ENCODE data around the gene PEX19.

PEX19 gene

GRCh38 chr1:160277987-160278386 lies 6.9 kb downstream of the PEX19 start:
- no peak for DNase-seq (ENCODE audit: low spot score)
- no peak for FAIRE-seq

GRCh38 chr1:160277330-160277729 lies 7.6 kb downstream of the PEX19 start:
- no peak for FAIRE-seq
- no peak for DNase-seq (ENCODE audit: low spot score)

- no peak for DNase-seq (ENCODE audit: low spot score)
- no peak for FAIRE-seq
These were observed 13.9 kb downstream of the PEX19 start for GRCh38 chr1:160271025-160271424.

- DNase-seq (ENCODE audit: low spot score) = no peak
These were observed 17.5 kb downstream of the PEX19 start for GRCh38 chr1:160267284-160267991.

GRCh38 chr1:160264795-160265307 lies 20.1 kb downstream of the PEX19 start:
- FAIRE-seq (no peak), DNase-seq (ENCODE audit: low spot score) (no peak)

More at GRCh38 chr1:160267284-160267991, 17.5 kb downstream of the PEX19 start:
- no peak for FAIRE-seq

- FAIRE-seq = peak; percentile 92
- DNase-seq (ENCODE audit: low spot score) = peak; percentile 97
These were observed 22.8 kb downstream of the PEX19 start, which contains the start of gene DCAF8 for GRCh38 chr1:160261893-160262794. TSS of gene DCAF8 (minus strand) at chr1:160262549. CDS start at chr1:160244008, 18,541 bp downstream.

GRCh38 chr1:160261556-160261892 lies 23.4 kb downstream of the PEX19 start:
- no peak for FAIRE-seq
- peak; percentile 39 for DNase-seq (ENCODE audit: low spot score)

- no peak for FAIRE-seq
- peak; percentile 42 for DNase-seq (ENCODE audit: low spot score)
These were observed 24.2 kb downstream of the PEX19 start for GRCh38 chr1:160260406-160261382.

- FAIRE-seq = no peak
- no peak for DNase-seq (ENCODE audit: low spot score)
These were observed 26.6 kb downstream of the PEX19 start for GRCh38 chr1:160258177-160258798.

- no peak for FAIRE-seq
These were observed 27.4 kb downstream of the PEX19 start for GRCh38 chr1:160257411-160258015.

GRCh38 chr1:160256396-160257046 lies 28.4 kb downstream of the PEX19 start:
- FAIRE-seq (no peak), DNase-seq (ENCODE audit: low spot score) (peak; percentile 11)

More at GRCh38 chr1:160257411-160258015, 27.4 kb downstream of the PEX19 start:
- DNase-seq (ENCODE audit: low spot score) = no peak

GRCh38 chr1:160255781-160256300 lies 29.1 kb downstream of the PEX19 start:
- DNase-seq (ENCODE audit: low spot score) (no peak), FAIRE-seq (no peak)

GRCh38 chr1:160251687-160252526 lies 33.0 kb downstream of the PEX19 start:
- DNase-seq (ENCODE audit: low spot score) (peak; percentile 57), FAIRE-seq (no peak)

- no peak for FAIRE-seq
- DNase-seq (ENCODE audit: low spot score) = no peak
These were observed 33.9 kb downstream of the PEX19 start for GRCh38 chr1:160251011-160251410.

GRCh38 chr1:160247053-160247452 lies 37.9 kb downstream of the PEX19 start:
- no peak for DNase-seq (ENCODE audit: low spot score)
- no peak for FAIRE-seq

GRCh38 chr1:160245434-160245833 lies 39.5 kb downstream of the PEX19 start:
- no peak for DNase-seq (ENCODE audit: low spot score)
- FAIRE-seq = no peak

- DNase-seq (ENCODE audit: low spot score) (no peak), FAIRE-seq (no peak)
These were observed 40.7 kb downstream of the PEX19 start for GRCh38 chr1:160244209-160244608.

- no peak for DNase-seq (ENCODE audit: low spot score)
- FAIRE-seq = no peak
These were observed 41.2 kb downstream of the PEX19 start for GRCh38 chr1:160243767-160244166.
